GM12891 (cell line): ENCODE results near the gene KCNMA1.

ENCODE experiments used
- POLR2A ChIP-seq: IDR thresholded peaks from 2 replicates; pipeline ENCODE4 v1.6.1; 2011; ENCODE audit warnings: low read depth, low read length, control low read depth
- POLR2AphosphoS5 ChIP-seq: IDR thresholded peaks from 2 replicates; pipeline ENCODE4 v1.6.1; 2011; ENCODE audit warnings: low read depth, low read length, control low read depth

- no peak for TF ChIP-seq POLR2AphosphoS5
- no peak for TF ChIP-seq POLR2A
These were observed 16.9 kb downstream of the KCNMA1 start for GRCh38 chr10:77620731-77621130.
